ENCODE results near the gene CREB3L2.
A peak's percentile ranks its signal among the peaks of the same experiment; 100 is the strongest.

CREB3L2 gene

DNA sequence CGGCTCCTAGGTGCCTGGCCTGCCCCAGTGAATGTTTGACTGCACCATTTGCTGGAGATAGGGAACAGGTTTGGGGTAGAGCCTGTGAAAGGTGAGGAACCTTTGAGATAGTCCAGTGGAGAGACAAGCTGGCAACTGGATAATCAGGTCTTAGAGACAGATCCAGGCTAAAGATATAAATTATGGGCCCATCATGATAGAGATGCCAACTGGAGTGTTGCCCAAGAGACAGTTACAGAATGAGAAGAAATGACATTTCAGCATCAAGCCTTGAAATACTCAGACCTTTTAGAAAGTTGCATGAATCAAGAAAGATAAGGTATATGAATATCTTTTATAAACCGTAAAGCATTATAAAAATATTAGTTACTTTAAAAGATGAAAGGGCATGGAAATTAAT lies 27.1 kb downstream of the CREB3L2 start:
- Histone ChIP-seq H3K4me2 (ENCODE audit: low read length, poor library complexity, severe bottlenecking) (no peak overlapping the region), H3K18ac (ENCODE audit: low read depth in 1 of 2, low read length in 2 of 2) (peak overlapping the region in 1 of 2 experiments; percentile 37), H2BK5ac (ENCODE audit: low read depth, low read length, poor library complexity, severe bottlenecking) (no peak overlapping the region), H3K4me3 (ENCODE audit: insufficient read depth in 1 of 2, low read depth in 1 of 2, low read length in 2 of 2) (peak overlapping the region in 1 of 2 experiments; percentile 28), H2BK15ac (ENCODE audit: low read depth, poor library complexity, severe bottlenecking) (no peak overlapping the region), H3K4ac (ENCODE audit: low read depth in 1 of 2, low read length in 2 of 2) (no peak overlapping the region), H4K91ac (ENCODE audit: low read length) (no peak overlapping the region), H2AFZ (ENCODE audit: low read depth, low read length) (no peak overlapping the region), H4K8ac (ENCODE audit: low read length) (no peak overlapping the region), H3K9ac (ENCODE audit: low read length) (peak overlapping the region; percentile 81), H3K27me3 (ENCODE audit: control insufficient read depth in 1 of 2, insufficient read depth in 1 of 2, low read length in 2 of 2) (no peaks in the 10 kb centered on the region), H2BK120ac (ENCODE audit: low read depth, low read length) (no peak overlapping the region), H3K36me3 (ENCODE audit: control insufficient read depth in 1 of 2, insufficient read depth in 2 of 2, low read depth in 1 of 2, low read length in 2 of 2) (no peaks in the 10 kb centered on the region), H3K9me3 (ENCODE audit: control insufficient read depth, low read length) (no peaks in the 10 kb centered on the region), H3K4me1 (ENCODE audit: control insufficient read depth, insufficient read depth, low read depth, low read length) (peaks cover 17% of the 10 kb centered on the region), H3K23ac (ENCODE audit: low read length in 2 of 2) (no peak overlapping the region), H3K27ac (ENCODE audit: low read length, poor library complexity, severe bottlenecking) (no peak overlapping the region), H2BK12ac (ENCODE audit: low read length in 2 of 2) (no peak overlapping the region), H3K79me1 (replicated peaks; ENCODE audit: low read length, poor library complexity, severe bottlenecking) (peaks cover 2% of the 10 kb centered on the region), H2AK5ac (ENCODE audit: low read length, severe bottlenecking) (peak overlapping the region; percentile 29), H3K14ac (ENCODE audit: low read length in 2 of 2) (no peak overlapping the region)
- WGBS: 91% methylated on average over 1 of the region's 2 CpGs
- DNase-seq: no peak

DNA sequence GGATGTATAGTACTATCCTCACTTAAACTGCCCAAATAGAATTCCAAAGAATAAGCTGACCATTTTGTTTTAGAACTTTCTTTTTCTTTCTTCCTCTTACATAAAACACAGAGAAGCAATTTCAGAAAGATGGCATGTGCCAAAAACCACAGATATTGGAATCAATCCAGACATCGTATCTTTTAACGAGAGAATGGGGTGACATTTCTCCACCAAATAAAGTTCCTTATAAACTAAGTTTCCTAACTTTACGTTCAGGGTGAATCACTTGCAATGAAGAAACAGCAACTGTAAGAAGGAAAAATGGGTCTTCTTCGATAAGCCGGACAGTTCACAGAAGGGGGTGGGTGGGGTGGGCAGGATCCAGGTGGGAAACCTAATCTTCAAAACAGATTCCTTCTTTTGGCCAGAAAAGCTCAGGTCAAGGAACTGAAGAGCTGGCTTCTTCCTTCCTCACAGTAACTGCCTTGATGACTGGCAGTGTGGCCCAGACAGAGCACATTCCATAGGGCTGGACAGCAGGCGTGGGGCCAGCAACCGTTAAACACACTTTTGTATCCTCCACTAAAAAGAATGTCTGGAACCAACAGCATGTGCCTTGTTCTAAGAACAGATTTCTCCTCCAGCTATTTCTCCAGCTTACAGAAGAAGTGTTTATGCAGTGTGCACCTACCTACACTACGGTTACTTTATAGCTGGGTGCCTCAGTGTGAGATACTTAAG lies 31.5 kb downstream of the CREB3L2 start:
- Histone ChIP-seq H4K8ac (ENCODE audit: low read length) (no peak overlapping the region), H3K4me1 (ENCODE audit: control insufficient read depth, insufficient read depth, low read depth, low read length) (peaks cover 10% of the 10 kb centered on the region), H3K4ac (ENCODE audit: low read depth in 1 of 2, low read length in 2 of 2) (no peak overlapping the region), H3K27me3 (ENCODE audit: control insufficient read depth in 1 of 2, insufficient read depth in 1 of 2, low read length in 2 of 2) (no peaks in the 10 kb centered on the region), H3K36me3 (ENCODE audit: control insufficient read depth in 1 of 2, insufficient read depth in 2 of 2, low read depth in 1 of 2, low read length in 2 of 2) (no peaks in the 10 kb centered on the region), H3K27ac (ENCODE audit: low read length, poor library complexity, severe bottlenecking) (peak overlapping the region; percentile 94), H3K79me1 (replicated peaks; ENCODE audit: low read length, poor library complexity, severe bottlenecking) (peaks cover 9% of the 10 kb centered on the region), H3K9me3 (ENCODE audit: control insufficient read depth, low read length) (no peaks in the 10 kb centered on the region), H3K14ac (ENCODE audit: low read length in 2 of 2) (no peak overlapping the region), H2BK120ac (ENCODE audit: low read depth, low read length) (no peak overlapping the region), H3K23ac (ENCODE audit: low read length in 2 of 2) (no peak overlapping the region), H2BK15ac (ENCODE audit: low read depth, poor library complexity, severe bottlenecking) (no peak overlapping the region), H3K18ac (ENCODE audit: low read depth in 1 of 2, low read length in 2 of 2) (no peak overlapping the region), H2BK12ac (ENCODE audit: low read length in 2 of 2) (no peak overlapping the region), H3K4me3 (ENCODE audit: insufficient read depth in 1 of 2, low read depth in 1 of 2, low read length in 2 of 2) (peak overlapping the region in 1 of 2 experiments; percentile 16), H2AK5ac (ENCODE audit: low read length, severe bottlenecking) (no peak overlapping the region), H4K91ac (ENCODE audit: low read length) (no peak overlapping the region), H3K4me2 (ENCODE audit: low read length, poor library complexity, severe bottlenecking) (no peak overlapping the region), H3K9ac (ENCODE audit: low read length) (peak overlapping the region; percentile 61), H2BK5ac (ENCODE audit: low read depth, low read length, poor library complexity, severe bottlenecking) (no peak overlapping the region), H2AFZ (ENCODE audit: low read depth, low read length) (no peak overlapping the region)
- DNase-seq: peak; percentile 88
- 40% methylated on average over 7 of the region's 8 CpGs for WGBS

DNA sequence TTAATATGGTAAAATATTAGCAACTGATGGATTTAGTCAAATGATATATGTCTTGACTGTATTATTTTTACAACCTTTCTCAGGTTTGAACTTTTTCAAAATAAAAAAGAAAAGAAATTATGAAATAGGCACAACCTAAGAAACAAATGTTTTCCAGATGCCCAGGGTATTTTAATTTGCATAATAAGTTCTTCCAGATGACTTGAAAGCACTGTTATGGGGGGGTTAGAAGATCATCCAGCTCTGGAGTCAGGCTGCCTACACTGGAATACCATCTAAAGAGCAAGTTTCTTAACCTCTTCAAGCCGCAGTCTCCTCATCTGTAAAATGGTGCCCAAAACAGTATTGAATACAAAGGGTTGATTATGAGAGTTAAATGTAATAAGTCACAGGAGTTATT lies 32.1 kb downstream of the CREB3L2 start:
- Histone ChIP-seq H3K9me3 (ENCODE audit: control insufficient read depth, low read length) (no peaks in the 10 kb centered on the region), H3K4me2 (ENCODE audit: low read length, poor library complexity, severe bottlenecking) (no peak overlapping the region), H4K8ac (ENCODE audit: low read length) (no peak overlapping the region), H3K36me3 (ENCODE audit: control insufficient read depth in 1 of 2, insufficient read depth in 2 of 2, low read depth in 1 of 2, low read length in 2 of 2) (no peaks in the 10 kb centered on the region), H3K23ac (ENCODE audit: low read length in 2 of 2) (no peak overlapping the region), H2AFZ (ENCODE audit: low read depth, low read length) (no peak overlapping the region), H3K9ac (ENCODE audit: low read length) (peak overlapping the region; percentile 61), H3K27ac (ENCODE audit: low read length, poor library complexity, severe bottlenecking) (peak overlapping the region; percentile 68), H3K4ac (ENCODE audit: low read depth in 1 of 2, low read length in 2 of 2) (no peak overlapping the region), H2BK120ac (ENCODE audit: low read depth, low read length) (no peak overlapping the region), H3K4me1 (ENCODE audit: control insufficient read depth, insufficient read depth, low read depth, low read length) (peaks cover 7% of the 10 kb centered on the region), H2AK5ac (ENCODE audit: low read length, severe bottlenecking) (peak overlapping the region; percentile 14), H4K91ac (ENCODE audit: low read length) (no peak overlapping the region), H3K79me1 (replicated peaks; ENCODE audit: low read length, poor library complexity, severe bottlenecking) (peaks cover 9% of the 10 kb centered on the region), H2BK5ac (ENCODE audit: low read depth, low read length, poor library complexity, severe bottlenecking) (peak overlapping the region; percentile 19), H3K27me3 (ENCODE audit: control insufficient read depth in 1 of 2, insufficient read depth in 1 of 2, low read length in 2 of 2) (no peaks in the 10 kb centered on the region), H3K4me3 (ENCODE audit: insufficient read depth in 1 of 2, low read depth in 1 of 2, low read length in 2 of 2) (peak overlapping the region in 1 of 2 experiments; percentile 16), H2BK12ac (ENCODE audit: low read length in 2 of 2) (no peak overlapping the region), H3K18ac (ENCODE audit: low read depth in 1 of 2, low read length in 2 of 2) (no peak overlapping the region), H2BK15ac (ENCODE audit: low read depth, poor library complexity, severe bottlenecking) (no peak overlapping the region), H3K14ac (ENCODE audit: low read length in 2 of 2) (no peak overlapping the region)
- DNase-seq: no peak
- WGBS: no CpG with 5 or more reads among the region's 1 CpG

DNA sequence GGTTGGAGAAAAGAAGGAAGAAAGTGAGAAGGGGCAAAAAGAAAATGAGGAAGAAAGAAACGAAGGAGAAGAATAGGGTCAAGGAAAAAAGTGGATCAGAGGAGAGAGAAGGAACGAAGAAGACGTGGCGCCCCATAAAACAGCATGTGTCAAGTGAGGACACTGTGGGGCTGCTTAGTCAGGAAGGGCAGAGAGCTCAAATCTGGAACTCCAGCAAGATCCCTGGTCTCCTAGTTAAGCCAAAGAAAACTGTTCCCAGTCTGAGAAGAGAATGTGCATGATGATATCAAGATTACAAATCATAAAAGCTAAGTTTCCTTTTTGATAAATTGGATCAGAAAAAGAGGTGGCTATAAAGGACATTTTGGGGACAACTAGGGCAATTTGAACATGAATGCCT lies 33.0 kb downstream of the CREB3L2 start:
- peaks cover 7% of the 10 kb centered on the region for H3K4me1 ChIP-seq (ENCODE audit: control insufficient read depth, insufficient read depth, low read depth, low read length)
- H3K4me2 ChIP-seq (ENCODE audit: low read length, poor library complexity, severe bottlenecking): no peak overlapping the region
- H3K4ac ChIP-seq (ENCODE audit: low read depth in 1 of 2, low read length in 2 of 2): no peak overlapping the region
- peak overlapping the region; percentile 17 for H3K27ac ChIP-seq (ENCODE audit: low read length, poor library complexity, severe bottlenecking)
- WGBS: 97% methylated on average over 4 of the region's 4 CpGs
- no peaks in the 10 kb centered on the region for H3K27me3 ChIP-seq (ENCODE audit: control insufficient read depth in 1 of 2, insufficient read depth in 1 of 2, low read length in 2 of 2)
- no peak overlapping the region for H2AFZ ChIP-seq (ENCODE audit: low read depth, low read length)
- H2BK5ac ChIP-seq (ENCODE audit: low read depth, low read length, poor library complexity, severe bottlenecking): no peak overlapping the region
- DNase-seq: no peak
- H3K23ac ChIP-seq (ENCODE audit: low read length in 2 of 2): no peak overlapping the region
- no peak overlapping the region for H3K4me3 ChIP-seq (ENCODE audit: insufficient read depth in 1 of 2, low read depth in 1 of 2, low read length in 2 of 2)
- H2BK120ac ChIP-seq (ENCODE audit: low read depth, low read length): no peak overlapping the region
- peak overlapping the region; percentile 84 for H4K8ac ChIP-seq (ENCODE audit: low read length)
- H3K14ac ChIP-seq (ENCODE audit: low read length in 2 of 2): no peak overlapping the region
- no peak overlapping the region for H2BK15ac ChIP-seq (ENCODE audit: low read depth, poor library complexity, severe bottlenecking)
- peak overlapping the region; percentile 91 for H2AK5ac ChIP-seq (ENCODE audit: low read length, severe bottlenecking)
- H3K18ac ChIP-seq (ENCODE audit: low read depth in 1 of 2, low read length in 2 of 2): no peak overlapping the region
- peak overlapping the region; percentile 19 for H3K9ac ChIP-seq (ENCODE audit: low read length)
- no peaks in the 10 kb centered on the region for H3K9me3 ChIP-seq (ENCODE audit: control insufficient read depth, low read length)
- H2BK12ac ChIP-seq (ENCODE audit: low read length in 2 of 2): no peak overlapping the region
- H3K36me3 ChIP-seq (ENCODE audit: control insufficient read depth in 1 of 2, insufficient read depth in 2 of 2, low read depth in 1 of 2, low read length in 2 of 2): no peaks in the 10 kb centered on the region
- no peak overlapping the region for H4K91ac ChIP-seq (ENCODE audit: low read length)
- H3K79me1 ChIP-seq (replicated peaks; ENCODE audit: low read length, poor library complexity, severe bottlenecking): peaks cover 6% of the 10 kb centered on the region

Data from mesenchymal stem cell (in vitro differentiated cells and primary cell).